ENCODE results near the gene MRPL48. TPM values are rescaled to one million over a fixed set of nuclear protein-coding genes. Genes with fewer than 3 reads are reported as not detected.

The MRPL48 gene
- total RNA-seq, 1 experiment from 2014 or later: 44.5 TPM

DNA sequence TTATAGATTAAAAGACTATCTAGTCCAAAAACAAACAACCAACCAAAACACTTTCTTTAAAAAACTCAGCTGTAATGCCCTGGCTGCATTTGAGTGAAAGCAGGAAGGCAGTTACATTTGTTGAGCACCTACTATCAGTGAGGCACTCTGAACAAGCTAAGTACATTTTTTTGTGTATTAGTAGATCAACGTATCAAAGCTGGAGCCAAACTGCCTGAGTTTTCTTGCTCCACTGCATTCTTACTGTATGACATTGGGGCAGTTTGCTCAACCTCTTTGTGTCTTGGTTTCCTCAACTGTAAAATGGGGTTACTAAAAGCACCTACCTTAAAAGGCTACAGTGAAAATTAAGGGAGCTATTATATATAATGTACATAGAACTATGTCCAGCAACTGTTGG is 67.0 kb downstream of the MRPL48 start:
- BruUV-seq (replicated peaks): no TSS peak
- Mint-ChIP-seq H3K27ac (ENCODE audit: unreplicated experiment) (no peak overlapping the region), H3K27me3 (ENCODE audit: unreplicated experiment) (no peaks in the 10 kb centered on the region), H3K36me3 (ENCODE audit: insufficient read depth, unreplicated experiment) (peaks cover 7% of the 10 kb centered on the region), H3K4me3 (ENCODE audit: low read depth, unreplicated experiment) (no peak overlapping the region), H3K9me3 (ENCODE audit: low read depth, unreplicated experiment) (no peaks in the 10 kb centered on the region), H3K4me1 (ENCODE audit: low read depth, unreplicated experiment) (no peaks in the 10 kb centered on the region)
- intact Hi-C loops (cut with micrococcal nuclease; ENCODE audit: unreplicated experiment): no loop called here
- CTCF ChIA-PET: no interaction called here
- TF ChIP-seq, protein P1, sequence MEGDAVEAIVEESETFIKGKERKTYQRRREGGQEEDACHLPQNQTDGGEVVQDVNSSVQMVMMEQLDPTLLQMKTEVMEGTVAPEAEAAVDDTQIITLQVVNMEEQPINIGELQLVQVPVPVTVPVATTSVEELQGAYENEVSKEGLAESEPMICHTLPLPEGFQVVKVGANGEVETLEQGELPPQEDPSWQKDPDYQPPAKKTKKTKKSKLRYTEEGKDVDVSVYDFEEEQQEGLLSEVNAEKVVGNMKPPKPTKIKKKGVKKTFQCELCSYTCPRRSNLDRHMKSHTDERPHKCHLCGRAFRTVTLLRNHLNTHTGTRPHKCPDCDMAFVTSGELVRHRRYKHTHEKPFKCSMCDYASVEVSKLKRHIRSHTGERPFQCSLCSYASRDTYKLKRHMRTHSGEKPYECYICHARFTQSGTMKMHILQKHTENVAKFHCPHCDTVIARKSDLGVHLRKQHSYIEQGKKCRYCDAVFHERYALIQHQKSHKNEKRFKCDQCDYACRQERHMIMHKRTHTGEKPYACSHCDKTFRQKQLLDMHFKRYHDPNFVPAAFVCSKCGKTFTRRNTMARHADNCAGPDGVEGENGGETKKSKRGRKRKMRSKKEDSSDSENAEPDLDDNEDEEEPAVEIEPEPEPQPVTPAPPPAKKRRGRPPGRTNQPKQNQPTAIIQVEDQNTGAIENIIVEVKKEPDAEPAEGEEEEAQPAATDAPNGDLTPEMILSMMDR (IDR thresholded peaks at IDR 0.05; ENCODE audit: unreplicated experiment): no peak
- no peak for DNase-seq

DNA sequence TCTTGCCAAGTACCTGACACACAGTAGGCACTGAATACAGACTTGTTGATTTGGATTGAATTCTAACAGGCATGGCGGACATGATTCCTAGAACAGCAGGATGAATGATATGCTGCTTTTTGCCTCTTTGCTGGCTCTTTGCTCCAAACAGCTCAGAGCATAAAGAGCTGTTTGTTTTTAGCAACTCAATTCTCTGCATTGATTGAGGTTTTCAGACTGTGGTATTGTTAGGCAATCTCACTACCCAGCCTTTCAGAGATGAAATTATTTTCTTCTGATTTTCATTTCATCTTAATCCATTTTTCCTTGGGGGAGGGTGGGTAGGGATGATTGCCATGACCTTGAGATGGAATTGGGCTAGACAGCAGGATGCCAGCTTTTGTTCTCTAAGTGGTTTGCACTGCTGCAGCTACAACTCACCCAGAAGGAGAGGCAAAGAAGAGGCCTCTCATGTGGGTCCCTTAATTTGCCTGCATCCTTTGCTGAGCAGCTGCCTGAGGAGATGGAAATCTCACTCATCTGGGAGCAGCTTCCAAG is 68.4 kb downstream of the MRPL48 start:
- no peak for DNase-seq
- H3K4me1 Mint-ChIP-seq (ENCODE audit: low read depth, unreplicated experiment): no peaks in the 10 kb centered on the region
- TF ChIP-seq, protein P1 (IDR thresholded peaks at IDR 0.05; ENCODE audit: unreplicated experiment): no peak
- H3K27me3 Mint-ChIP-seq (ENCODE audit: unreplicated experiment): no peaks in the 10 kb centered on the region
- BruUV-seq (replicated peaks): no TSS peak
- no peak overlapping the region for H3K4me3 Mint-ChIP-seq (ENCODE audit: low read depth, unreplicated experiment)
- H3K9me3 Mint-ChIP-seq (ENCODE audit: low read depth, unreplicated experiment): no peaks in the 10 kb centered on the region
- CTCF ChIA-PET: interaction anchor here (0.6 to 1.2 kb wide), 4 partner anchors 8 to 150 kb away, joined by 3 to 5 read pairs (median 4); no protein-coding TSS in a partner anchor
- H3K36me3 Mint-ChIP-seq (ENCODE audit: insufficient read depth, unreplicated experiment): peaks cover 7% of the 10 kb centered on the region
- intact Hi-C loops (cut with micrococcal nuclease; ENCODE audit: unreplicated experiment): no loop called here
- H3K27ac Mint-ChIP-seq (ENCODE audit: unreplicated experiment): no peak overlapping the region

DNA sequence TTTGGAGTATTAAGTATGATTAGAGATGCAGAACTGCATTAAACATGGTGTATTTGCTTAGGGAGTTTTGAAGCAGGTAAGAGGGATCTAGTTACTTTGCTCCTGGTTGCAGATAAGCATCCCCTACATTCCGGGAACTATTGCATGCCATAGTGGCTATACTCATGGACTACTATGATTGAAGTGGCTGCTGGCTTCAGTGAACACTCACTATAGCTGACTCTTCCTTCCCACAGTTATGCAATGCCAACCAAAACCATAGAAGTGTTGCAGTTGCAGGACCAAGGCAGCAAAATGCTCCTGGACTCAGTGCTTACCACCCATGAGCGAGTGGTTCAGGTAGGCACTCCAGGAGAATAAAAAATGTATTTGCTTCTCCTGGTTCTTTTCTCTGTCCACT is 72.0 kb downstream of the MRPL48 start:
- peaks cover 11% of the 10 kb centered on the region for H3K36me3 Mint-ChIP-seq (ENCODE audit: insufficient read depth, unreplicated experiment)
- CTCF ChIA-PET: no interaction called here
- BruUV-seq (replicated peaks): no TSS peak

DNA sequence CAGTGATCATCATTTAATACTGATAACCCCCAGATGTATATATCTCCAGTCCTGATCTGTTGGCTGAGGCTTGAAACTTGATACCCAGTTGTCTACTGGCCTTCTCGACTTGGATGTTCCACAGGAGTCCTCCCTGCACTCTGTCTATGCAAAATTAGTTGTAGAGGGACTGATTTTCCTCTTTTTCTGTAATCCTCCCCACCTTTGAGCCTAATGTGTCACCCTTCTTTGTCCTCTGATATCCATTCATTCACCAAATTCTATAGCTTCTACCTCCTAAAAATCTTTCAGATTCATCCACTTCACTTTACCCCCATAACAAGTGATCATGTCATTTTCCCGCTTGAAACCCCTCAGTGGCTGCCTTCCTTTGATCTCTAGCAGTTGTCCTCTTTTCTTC is 72.5 kb downstream of the MRPL48 start:
- DNase-seq: no peak
- Mint-ChIP-seq H3K36me3 (ENCODE audit: insufficient read depth, unreplicated experiment) (peaks cover 12% of the 10 kb centered on the region), H3K4me1 (ENCODE audit: low read depth, unreplicated experiment) (no peaks in the 10 kb centered on the region), H3K9me3 (ENCODE audit: low read depth, unreplicated experiment) (no peaks in the 10 kb centered on the region), H3K27me3 (ENCODE audit: unreplicated experiment) (no peaks in the 10 kb centered on the region), H3K4me3 (ENCODE audit: low read depth, unreplicated experiment) (no peak overlapping the region), H3K27ac (ENCODE audit: unreplicated experiment) (no peak overlapping the region)
- TF ChIP-seq, protein P1 (IDR thresholded peaks at IDR 0.05; ENCODE audit: unreplicated experiment): no peak
- CTCF ChIA-PET: no interaction called here
- intact Hi-C loops (cut with micrococcal nuclease; ENCODE audit: unreplicated experiment): no loop called here
- no TSS peak for BruUV-seq (replicated peaks)

More for the DNA sequence above, 72.0 kb downstream of the MRPL48 start:
- H3K4me1 Mint-ChIP-seq (ENCODE audit: low read depth, unreplicated experiment): no peaks in the 10 kb centered on the region
- TF ChIP-seq, protein P1 (IDR thresholded peaks at IDR 0.05; ENCODE audit: unreplicated experiment): no peak
- H3K27ac Mint-ChIP-seq (ENCODE audit: unreplicated experiment): no peak overlapping the region
- no peaks in the 10 kb centered on the region for H3K27me3 Mint-ChIP-seq (ENCODE audit: unreplicated experiment)
- intact Hi-C loops (cut with micrococcal nuclease; ENCODE audit: unreplicated experiment): no loop called here
- H3K4me3 Mint-ChIP-seq (ENCODE audit: low read depth, unreplicated experiment): no peak overlapping the region
- no peak for DNase-seq
- no peaks in the 10 kb centered on the region for H3K9me3 Mint-ChIP-seq (ENCODE audit: low read depth, unreplicated experiment)
